ENCODE measurements around the gene PRPF40A. TPM values are rescaled to one million over a fixed set of nuclear protein-coding genes. Genes with fewer than 3 reads are reported as not detected.

The PRPF40A gene
- total RNA-seq, 1 donor from 2014 or later, result 83.0 TPM

DNA sequence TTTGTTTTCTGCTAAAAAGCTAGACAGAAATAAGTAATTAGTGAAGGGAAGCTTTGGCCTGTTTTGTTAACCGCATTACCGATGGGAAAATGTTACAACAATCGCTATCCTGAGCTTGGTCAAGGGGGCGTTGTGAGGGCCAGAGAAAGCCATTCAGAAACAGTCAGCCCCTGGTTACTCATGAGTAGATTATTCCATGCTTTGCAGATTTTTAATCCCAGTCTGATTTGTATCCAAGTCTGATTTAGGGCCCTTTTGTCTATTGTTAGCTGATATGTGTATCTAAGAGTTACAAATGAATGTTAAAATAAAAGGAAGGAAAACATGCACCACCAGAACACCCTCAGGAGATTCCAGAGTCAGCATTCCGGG, 99.1 kb downstream of the PRPF40A start:
- no peak overlapping the region for H3K27ac Mint-ChIP-seq (ENCODE audit: unreplicated experiment)
- H3K9me3 Mint-ChIP-seq (ENCODE audit: unreplicated experiment), result no peaks in the 10 kb centered on the region
- no peaks in the 10 kb centered on the region for H3K27me3 Mint-ChIP-seq (ENCODE audit: unreplicated experiment)
- TF ChIP-seq, protein P1, sequence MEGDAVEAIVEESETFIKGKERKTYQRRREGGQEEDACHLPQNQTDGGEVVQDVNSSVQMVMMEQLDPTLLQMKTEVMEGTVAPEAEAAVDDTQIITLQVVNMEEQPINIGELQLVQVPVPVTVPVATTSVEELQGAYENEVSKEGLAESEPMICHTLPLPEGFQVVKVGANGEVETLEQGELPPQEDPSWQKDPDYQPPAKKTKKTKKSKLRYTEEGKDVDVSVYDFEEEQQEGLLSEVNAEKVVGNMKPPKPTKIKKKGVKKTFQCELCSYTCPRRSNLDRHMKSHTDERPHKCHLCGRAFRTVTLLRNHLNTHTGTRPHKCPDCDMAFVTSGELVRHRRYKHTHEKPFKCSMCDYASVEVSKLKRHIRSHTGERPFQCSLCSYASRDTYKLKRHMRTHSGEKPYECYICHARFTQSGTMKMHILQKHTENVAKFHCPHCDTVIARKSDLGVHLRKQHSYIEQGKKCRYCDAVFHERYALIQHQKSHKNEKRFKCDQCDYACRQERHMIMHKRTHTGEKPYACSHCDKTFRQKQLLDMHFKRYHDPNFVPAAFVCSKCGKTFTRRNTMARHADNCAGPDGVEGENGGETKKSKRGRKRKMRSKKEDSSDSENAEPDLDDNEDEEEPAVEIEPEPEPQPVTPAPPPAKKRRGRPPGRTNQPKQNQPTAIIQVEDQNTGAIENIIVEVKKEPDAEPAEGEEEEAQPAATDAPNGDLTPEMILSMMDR (IDR thresholded peaks at IDR 0.05), result no peak
- peaks cover 16% of the 10 kb centered on the region for H3K4me1 Mint-ChIP-seq (ENCODE audit: unreplicated experiment)
- no peak overlapping the region for H3K4me3 Mint-ChIP-seq (ENCODE audit: unreplicated experiment)
- no peak for DNase-seq (ENCODE audit: extremely low spot score, unreplicated experiment)
- peaks cover 45% of the 10 kb centered on the region for H3K36me3 Mint-ChIP-seq (ENCODE audit: unreplicated experiment)

GRCh38 chr2:152617456-152618192, 99.6 kb downstream of the PRPF40A start:
- no peak overlapping the region for H3K27ac Mint-ChIP-seq (ENCODE audit: unreplicated experiment)
- H3K9me3 Mint-ChIP-seq (ENCODE audit: unreplicated experiment), result no peaks in the 10 kb centered on the region
- H3K4me1 Mint-ChIP-seq (ENCODE audit: unreplicated experiment), result peaks cover 22% of the 10 kb centered on the region
- no peak for DNase-seq (ENCODE audit: extremely low spot score, unreplicated experiment)
- H3K4me3 Mint-ChIP-seq (ENCODE audit: unreplicated experiment), result no peak overlapping the region
- peaks cover 42% of the 10 kb centered on the region for H3K36me3 Mint-ChIP-seq (ENCODE audit: unreplicated experiment)
- TF ChIP-seq, protein P1 (IDR thresholded peaks at IDR 0.05), result no peak
- no peaks in the 10 kb centered on the region for H3K27me3 Mint-ChIP-seq (ENCODE audit: unreplicated experiment)

- Mint-ChIP-seq H3K27ac (ENCODE audit: unreplicated experiment) (no peak overlapping the region), H3K4me3 (ENCODE audit: unreplicated experiment) (no peak overlapping the region), H3K27me3 (ENCODE audit: unreplicated experiment) (no peaks in the 10 kb centered on the region), H3K36me3 (ENCODE audit: unreplicated experiment) (peaks cover 27% of the 10 kb centered on the region), H3K4me1 (ENCODE audit: unreplicated experiment) (peaks cover 36% of the 10 kb centered on the region), H3K9me3 (ENCODE audit: unreplicated experiment) (no peaks in the 10 kb centered on the region)
- TF ChIP-seq, protein P1 (IDR thresholded peaks at IDR 0.05), result no peak
- DNase-seq (ENCODE audit: extremely low spot score, unreplicated experiment), result no peak
These were observed 102.1 kb downstream of the PRPF40A start for GRCh38 chr2:152615177-152615576.

GRCh38 chr2:152613235-152613634, 104.0 kb downstream of the PRPF40A start:
- DNase-seq (ENCODE audit: extremely low spot score, unreplicated experiment), result no peak
- H3K36me3 Mint-ChIP-seq (ENCODE audit: unreplicated experiment), result peaks cover 16% of the 10 kb centered on the region
- no peaks in the 10 kb centered on the region for H3K27me3 Mint-ChIP-seq (ENCODE audit: unreplicated experiment)
- peaks cover 40% of the 10 kb centered on the region for H3K4me1 Mint-ChIP-seq (ENCODE audit: unreplicated experiment)
- H3K9me3 Mint-ChIP-seq (ENCODE audit: unreplicated experiment), result no peaks in the 10 kb centered on the region
- TF ChIP-seq, protein P1 (IDR thresholded peaks at IDR 0.05), result no peak
- peak overlapping the region; percentile 81 for H3K27ac Mint-ChIP-seq (ENCODE audit: unreplicated experiment)
- H3K4me3 Mint-ChIP-seq (ENCODE audit: unreplicated experiment), result no peak overlapping the region

DNA sequence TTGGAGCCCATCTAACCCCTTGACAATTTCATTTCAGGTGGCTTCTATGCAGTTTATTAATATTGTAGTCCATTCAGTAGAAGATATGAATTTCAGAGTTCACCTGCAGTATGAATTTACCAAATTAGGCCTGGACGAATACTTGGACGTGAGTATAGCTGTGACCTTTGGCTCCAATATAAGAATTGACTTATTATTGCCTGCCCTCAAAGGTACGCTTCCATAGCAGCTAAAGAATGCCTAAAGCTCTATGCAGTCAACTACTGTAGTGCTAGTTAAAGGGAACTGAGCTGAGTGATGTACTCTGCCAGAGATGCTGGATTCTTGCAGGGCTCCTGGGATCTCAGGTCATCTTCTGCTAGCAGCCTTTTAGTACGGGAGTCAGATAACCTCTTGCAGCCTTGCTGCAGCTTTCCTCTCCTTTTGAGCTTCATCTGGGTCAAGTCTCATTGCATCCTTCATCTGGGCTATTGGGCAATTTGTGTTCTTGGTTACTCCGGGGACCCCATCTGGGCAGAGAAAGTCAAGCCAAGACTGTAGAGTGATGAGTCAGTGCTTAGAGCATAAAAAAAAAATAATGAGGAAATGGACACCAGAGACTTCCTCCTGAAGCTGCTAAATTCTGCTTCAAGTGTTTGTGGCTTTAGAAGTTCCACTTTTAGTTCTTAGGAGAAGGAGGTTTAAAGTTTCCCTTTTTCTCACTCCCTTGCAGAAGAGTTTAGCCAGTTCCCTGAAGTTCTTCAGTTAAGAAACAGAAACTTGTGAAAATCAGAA, 105.6 kb downstream of the PRPF40A start:
- peak overlapping the region; percentile 81 for H3K27ac Mint-ChIP-seq (ENCODE audit: unreplicated experiment)
- peak overlapping the region; percentile 24 for H3K4me3 Mint-ChIP-seq (ENCODE audit: unreplicated experiment)
- H3K36me3 Mint-ChIP-seq (ENCODE audit: unreplicated experiment), result peaks cover 9% of the 10 kb centered on the region
- no peak for DNase-seq (ENCODE audit: extremely low spot score, unreplicated experiment)
- TF ChIP-seq, protein P1 (IDR thresholded peaks at IDR 0.05), result no peak
- H3K9me3 Mint-ChIP-seq (ENCODE audit: unreplicated experiment), result no peaks in the 10 kb centered on the region
- H3K4me1 Mint-ChIP-seq (ENCODE audit: unreplicated experiment), result peaks cover 53% of the 10 kb centered on the region
- no peaks in the 10 kb centered on the region for H3K27me3 Mint-ChIP-seq (ENCODE audit: unreplicated experiment)
